Stimulated activated CD8-positive, alpha-beta memory T cell treated with anti-CD3 and anti-CD28 coated beads, Interleukin-2, amount 100 ng/mL, for 1 hour (primary cell): Measurements from ENCODE around the gene NUMA1.

ENCODE experiments used
- DNase-seq, 2 donors: peaks; one replicate each; pipeline ENCODE4 v3.0.0-alpha.2; 2020; ENCODE audit warnings: low read depth in 2 of 2

The NUMA1 gene

DNA sequence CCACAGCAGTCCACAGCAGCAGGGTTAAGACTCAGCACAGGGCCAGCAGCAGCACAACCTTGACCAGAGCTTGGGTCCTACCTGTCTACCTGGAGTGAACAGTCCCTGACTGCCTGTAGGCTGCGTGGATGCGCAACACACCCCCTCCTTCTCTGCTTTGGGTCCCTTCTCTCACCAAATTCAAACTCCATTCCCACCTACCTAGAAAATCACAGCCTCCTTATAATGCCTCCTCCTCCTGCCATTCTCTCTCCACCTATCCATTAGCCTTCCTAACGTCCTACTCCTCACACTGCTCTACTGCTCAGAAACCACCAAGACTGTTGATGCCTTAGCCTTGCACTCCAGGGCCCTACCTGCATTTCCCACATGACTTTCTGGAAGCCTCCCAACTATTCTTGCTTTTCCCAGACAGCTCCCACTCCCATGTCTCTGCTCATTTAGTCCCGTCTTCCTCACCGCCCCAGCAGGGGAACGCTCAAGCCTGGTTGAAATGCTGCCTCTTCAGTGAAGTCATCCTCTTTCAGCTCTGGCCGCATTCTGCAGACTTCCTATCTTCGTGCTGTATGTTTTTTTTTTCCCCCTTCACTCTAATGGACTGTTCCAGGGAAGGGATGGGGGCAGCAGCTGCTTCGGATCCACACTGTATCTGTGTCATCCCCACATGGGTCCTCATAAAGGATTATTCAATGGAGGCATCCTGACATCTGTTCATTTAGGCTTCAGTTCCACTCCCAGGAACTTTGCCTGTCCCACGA is 78.3 kb downstream of the NUMA1 start:
- DNase-seq, result no peak

DNA sequence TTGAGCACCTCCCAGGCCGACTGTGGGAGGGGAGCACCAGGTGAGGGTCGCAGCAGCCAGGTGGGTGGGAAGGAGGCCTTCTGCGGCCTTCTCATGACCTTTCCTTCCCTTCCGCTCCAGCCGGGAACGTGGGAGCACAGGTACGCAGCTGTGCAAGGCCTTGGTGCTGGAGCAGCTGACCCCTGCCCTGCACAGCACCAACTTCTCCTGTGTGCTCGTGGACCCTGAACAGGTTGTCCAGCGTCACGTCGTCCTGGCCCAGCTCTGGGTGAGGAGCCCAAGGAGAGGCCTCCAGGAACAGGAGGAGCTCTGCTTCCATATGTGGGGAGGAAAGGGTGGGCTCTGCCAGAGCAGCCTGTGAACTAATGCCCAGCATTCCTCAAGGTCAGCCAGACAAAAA is 79.1 kb downstream of the NUMA1 start:
- DNase-seq, result no peak

DNA sequence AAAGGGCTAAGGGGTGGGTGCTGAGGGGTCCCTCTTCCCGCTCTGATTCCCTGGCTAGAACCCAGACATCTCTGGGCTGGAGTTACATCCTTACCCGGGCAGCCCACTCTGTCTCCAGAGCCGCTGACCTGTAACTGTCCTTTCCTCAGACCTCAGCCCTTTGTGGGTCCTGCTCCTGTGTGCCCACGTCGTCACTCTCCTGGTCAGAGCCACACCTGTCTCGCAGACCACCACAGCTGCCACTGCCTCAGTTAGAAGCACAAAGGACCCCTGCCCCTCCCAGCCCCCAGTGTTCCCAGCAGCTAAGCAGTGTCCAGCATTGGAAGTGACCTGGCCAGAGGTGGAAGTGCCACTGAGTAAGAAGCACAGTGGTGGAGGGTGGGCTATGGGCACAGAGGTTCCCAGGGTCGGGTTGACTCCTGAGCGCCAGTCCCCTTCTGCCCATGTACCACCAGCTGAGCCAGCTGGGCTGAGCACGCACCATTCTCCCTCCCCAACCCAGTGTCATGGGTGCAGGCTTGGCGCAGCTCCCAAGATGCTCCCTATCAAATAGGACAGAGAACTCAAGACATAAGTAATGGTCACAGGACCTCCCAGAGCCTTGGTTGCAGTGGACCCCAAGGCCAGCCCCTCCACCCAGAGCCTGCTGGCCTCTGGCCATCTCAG is 80.0 kb downstream of the NUMA1 start:
- DNase-seq, result no peak

DNA sequence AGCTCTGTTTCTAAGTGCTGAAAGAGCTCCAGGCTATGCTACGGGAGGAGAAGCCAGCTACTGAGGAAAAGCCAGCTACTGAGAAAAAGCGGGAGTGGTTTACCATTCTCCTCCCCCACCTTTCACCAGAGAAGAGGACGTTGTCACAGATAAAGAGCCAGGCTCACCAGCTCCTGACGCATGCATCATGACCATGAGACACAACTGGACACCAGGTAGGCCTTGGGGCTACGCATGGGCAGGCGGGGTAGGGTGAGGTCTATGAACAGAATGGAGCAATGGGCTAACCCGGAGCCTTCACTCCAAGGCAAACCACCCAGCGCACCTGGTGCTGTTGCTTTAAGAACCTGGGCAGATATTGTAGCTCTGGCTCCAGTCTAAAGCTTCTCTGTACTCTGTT is 80.5 kb downstream of the NUMA1 start:
- DNase-seq, result no peak

DNA sequence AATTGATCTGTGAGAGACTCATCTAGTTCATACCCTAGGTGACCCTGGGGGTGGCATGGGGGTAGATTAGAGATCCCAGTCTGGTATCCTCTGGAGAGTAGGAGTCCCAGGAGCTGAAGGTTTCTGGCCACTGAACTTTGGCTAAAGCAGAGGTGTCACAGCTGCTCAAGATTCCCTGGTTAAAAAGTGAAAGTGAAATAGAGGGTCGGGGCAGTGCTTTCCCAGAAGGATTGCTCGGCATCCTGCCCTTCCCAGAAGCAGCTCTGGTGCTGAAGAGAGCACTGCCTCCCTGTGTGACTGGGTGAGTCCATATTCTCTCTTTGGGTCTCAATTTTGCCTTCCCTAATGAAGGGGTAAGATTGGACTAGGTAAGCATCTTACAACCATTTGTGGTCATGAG is 81.0 kb downstream of the NUMA1 start:
- DNase-seq, result no peak

DNA sequence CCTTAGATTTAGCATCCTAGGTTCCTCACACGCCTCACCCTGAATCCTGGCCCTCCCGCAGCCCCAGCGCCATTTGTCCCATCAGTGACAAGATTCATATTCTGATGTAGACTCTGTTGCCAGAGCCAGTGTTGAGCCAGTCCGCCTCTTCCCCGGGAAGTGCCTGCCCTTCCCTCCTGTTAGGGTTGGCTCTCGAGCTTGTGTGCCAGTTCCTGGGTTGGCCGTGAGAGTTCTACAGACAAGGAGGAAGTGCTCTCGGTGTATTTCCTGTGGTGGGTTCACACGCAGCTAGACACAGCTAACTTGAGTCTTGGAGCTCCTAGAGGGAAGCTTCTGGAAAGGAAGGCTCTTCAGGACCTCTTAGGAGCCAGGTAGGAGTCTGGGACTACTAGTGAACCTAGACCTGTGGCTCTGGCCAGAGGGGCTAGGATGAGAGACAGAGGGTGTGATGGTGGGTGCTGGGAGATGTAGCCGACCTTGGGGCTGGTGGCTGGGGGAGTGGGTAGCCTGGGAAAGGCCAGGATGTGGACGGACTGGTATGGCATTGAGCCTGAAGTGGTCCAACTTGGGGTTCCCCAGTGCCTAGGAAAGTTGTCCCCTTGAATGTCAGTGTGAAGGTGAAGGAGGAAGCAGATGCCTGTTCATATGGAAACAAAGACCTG is 81.6 kb downstream of the NUMA1 start, which contains the start of gene IL18BP:
TSS of gene IL18BP (plus strand) at position 261 of the 662 bp plus-strand sequence. CDS start 1,076 bp downstream, outside the sequence.
- no peak for DNase-seq

DNA sequence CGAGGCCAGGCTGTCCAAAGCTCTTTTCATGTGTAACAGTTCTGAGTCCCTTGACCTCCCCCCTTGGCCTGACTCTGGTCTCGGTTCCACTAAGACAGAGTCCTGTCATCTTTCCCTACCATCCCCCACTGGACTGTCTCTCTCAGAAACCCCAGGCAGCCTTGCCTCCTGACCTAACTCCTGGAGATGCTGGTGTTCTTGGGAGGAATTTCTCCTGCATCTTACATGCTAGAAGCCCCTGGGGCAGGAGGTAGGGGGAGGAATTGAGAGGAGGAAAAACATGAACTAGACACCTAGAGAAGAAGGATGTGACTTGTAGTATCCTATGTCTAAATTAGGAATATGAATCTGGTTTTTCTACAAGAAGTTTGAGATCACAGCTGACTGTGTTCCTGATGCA is 82.3 kb downstream of the NUMA1 start:
- no peak for DNase-seq

DNA sequence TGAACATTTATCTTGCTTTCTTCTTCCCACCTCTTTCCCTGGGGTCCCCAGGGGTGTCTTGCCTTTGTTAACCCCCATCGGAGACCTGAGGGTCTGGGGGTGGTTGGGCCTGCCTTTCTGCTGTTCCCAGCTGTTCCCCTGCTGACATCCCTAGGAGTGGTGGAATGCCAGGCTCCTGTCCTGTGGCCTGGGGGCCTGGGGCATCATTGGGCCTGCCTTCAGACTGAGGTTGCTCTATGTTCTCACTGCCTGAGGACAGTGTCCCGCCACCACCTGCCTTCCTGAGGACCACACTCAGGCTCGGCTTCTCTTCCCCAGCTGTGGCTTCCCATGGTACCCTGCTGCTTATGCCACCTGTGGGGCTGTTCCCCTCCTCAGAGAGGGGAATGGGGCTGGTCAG is 82.7 kb downstream of the NUMA1 start:
- DNase-seq, result no peak

DNA sequence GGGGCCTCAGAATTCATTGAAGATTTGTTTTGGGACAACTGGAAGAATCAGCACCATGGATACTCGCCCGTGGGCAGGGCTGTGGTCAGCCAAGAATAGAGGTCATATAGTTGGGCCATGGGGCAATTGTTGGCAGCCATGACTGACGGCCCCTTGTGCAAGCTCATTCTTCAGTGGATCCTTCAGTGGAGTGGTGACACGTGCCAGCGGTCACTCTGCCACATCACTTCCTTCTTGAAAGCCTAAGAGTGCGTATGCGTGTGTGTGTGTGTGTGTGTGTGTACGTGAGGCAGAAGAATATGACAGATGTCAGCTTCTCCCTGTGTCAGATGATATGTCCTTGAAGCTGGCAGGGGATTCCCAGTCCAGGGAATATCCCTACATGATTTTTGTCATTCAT is 83.4 kb downstream of the NUMA1 start:
- no peak for DNase-seq

DNA sequence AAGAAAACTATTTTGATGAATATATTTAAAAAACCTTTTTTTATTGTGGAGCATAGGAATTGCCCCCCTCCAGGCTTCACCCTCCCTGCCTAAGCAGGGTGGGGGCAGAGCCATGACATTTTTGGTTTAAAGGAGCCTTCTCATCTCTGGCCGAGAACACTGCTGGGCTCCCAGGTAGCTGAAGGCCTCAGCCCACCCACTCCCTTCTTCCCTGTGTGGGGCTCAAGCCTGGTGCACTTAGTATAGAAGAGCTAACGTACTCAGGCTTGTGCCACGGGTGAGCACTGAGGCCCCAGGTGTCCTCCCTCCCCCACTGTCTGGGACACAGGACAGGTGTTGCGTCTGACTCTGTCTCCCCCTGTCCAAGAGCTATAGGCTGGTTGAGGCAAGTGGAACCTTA is 83.8 kb downstream of the NUMA1 start:
- no peak for DNase-seq

DNA sequence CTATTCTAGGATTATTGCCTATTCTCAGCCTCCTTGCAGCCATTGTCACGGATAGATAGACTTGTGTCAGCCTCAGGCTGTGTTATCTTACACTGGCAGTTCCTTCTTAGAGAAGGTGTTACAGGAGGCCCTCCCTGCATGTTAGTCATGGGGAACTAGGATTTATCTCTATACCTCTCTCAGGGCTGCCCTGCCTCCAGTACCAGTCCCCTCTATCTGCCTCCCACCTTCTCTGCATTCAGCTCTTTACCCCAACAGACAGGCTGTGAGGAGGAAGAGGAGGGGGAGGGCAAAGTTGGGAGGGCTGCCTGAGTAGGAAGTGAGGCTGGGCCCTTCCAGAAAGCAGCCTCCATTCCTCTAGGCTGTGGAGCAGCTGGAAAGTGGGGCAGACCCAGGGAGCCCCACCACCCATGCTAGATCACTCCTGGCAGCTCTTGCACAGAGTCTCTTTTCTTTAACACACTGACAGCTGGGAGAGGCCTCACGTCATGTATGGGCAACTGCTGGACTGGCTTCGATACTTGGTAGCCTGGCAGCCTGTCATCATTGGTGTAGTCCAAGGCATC is 84.5 kb downstream of the NUMA1 start:
- no peak for DNase-seq

DNA sequence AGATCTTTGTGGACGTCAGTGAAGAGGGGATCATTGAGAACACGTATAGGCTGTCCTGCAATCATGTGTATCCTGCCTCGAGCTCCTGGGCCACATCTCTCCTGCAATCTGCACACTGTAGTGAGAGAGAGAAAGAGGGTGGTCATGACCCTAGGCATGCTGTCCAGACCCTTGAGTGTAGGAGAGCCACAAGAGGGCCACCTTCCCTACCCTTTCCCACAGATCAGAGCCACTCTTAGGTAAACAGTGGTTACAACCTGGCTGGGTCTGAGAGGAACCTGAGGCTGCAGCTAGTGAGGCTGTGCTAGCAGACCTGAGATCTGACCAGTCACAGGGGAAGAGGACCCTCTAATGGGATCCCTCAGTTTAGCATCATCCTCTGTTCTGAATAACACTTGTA is 85.6 kb downstream of the NUMA1 start:
- no peak for DNase-seq

DNA sequence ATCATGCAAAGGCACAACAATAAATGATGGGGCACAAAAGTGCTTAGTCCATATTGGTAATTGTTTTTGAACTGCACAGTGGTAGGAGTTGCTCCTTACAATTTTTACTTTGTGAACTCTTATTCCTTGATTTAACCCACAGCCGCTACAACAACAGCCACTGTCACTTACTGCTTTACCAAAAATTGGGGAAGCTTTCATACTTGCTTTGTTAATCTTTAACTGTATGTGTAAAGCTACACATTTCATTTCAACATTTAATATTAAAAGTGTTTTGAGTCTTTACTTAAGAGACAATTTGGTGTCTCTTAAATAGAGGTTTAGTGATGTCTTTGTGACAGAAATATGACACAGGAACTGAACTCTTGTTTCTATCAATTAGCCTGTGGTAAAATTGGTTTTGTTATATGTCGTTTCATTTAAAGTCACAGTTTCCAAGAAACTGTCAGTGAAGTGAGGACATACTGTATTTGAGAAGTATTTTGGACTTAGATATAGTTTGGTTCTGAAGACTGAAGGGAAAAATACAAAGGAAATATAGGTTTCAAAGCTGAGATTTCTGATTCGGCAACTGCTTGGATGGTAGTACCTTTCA is 88.1 kb downstream of the NUMA1 start:
- no peak for DNase-seq

DNA sequence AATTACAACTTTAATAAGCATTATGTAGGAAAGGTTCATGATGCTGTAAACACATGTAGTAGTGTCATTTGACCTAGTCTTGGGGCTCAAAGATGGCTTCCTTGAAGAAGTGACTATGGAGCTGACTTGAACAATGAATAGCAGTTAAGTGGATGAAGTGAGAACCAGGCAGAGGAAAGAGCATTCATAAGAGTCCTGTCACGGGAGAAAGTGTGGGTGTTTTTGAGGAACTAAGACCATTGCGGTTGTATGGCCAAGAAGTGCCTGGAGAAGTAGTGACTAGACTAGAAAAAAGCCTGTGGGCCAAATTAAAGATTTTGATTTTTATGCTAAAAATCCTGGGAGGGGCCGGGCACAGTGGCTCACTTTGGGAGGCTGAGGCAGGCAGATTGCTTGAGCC is 88.8 kb downstream of the NUMA1 start:
- DNase-seq, result no peak

DNA sequence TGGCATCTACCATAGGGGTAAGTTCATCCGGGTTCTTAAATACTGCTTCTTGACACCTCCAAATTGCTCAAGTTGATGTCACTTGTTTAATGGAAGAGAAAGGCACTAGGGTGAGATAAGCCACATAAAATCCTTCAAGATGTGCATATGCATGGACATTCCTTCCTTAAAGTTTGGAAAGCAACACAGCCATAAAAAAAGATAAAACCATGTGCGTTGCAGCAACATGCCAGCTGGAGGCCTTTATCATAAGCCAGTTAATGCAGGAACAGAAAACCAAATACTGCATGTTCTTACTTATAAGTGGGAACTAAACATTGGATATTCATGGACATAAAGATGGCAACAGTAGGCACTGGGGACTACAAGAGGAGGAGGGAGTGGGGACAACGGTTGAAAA is 89.6 kb downstream of the NUMA1 start:
- DNase-seq, result no peak

DNA sequence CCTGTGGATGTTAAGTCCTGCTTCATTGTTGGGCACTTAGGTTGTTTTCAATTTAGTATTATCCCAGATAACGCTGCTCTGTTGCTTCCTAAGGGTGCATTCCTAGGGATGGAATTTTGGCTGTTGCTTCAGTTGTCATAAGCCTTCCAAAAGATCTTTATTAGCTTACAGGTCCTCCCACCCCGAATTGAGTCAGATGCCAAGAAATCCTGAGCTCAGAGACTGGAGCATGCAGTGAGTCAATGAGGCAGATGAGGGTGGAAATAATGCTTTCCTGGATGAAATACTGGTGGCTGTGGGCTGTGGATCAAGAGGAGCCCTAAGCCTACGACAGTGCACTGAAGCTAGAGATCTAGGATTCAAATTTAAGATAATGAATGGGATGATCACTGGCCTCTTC is 92.3 kb downstream of the NUMA1 start:
- no peak for DNase-seq

DNA sequence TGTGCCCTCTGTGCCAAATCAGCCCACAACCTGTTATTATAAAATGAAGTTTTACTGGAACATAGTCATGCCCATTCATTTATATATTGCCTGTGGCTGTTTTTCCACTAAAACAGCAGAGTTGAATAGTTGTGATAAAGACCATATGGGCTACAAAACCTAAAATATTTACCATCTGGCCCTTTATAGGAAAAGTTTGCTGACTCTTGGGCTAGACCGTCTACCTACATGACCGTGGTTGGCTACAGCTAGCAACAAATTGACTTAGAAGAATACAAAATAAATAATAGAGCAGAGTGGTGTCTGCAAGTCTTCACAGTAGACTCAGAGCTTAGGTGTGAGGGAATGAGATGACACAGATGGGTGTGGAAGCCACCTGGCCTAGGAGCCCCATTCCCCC is 92.8 kb downstream of the NUMA1 start:
- no peak for DNase-seq

DNA sequence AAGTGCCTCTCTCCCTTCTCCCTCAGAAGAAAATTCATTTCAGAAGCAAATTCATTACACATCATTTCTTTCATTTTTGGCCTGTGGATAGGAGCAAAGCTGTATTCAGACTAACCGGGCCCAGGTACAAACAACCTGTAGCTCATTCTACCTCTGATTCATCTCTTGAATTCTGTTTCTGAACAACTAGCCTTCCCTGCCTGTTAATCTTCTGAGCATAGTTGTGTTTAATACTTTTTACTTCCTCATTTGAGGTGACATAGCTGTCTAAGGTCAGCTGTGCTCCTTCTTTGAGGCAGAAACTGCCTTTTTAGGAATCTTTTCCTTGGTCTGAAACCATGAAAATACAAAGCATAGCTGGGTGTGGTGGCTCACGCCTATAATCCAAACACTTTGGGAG is 94.2 kb downstream of the NUMA1 start:
- DNase-seq, result no peak

DNA sequence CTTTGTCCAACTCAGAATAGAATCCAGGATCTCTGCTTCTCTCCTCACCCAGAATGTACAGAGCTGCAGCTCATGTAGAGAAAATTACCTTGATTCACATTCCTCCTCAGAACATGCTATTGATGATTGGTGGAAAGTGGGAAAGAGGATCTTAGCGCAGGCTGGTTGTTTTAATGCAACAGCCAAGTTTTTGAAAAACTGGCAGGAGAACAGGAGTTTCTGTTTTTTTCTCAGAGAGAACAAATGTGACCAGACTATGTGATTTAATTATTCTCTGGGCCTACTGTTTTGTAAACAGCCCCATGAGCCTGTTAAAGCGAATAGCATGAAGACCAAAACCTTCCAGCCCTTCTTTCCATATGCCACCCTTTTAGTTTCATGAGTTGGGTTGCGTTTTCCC is 100.7 kb downstream of the NUMA1 start:
- no peak for DNase-seq

DNA sequence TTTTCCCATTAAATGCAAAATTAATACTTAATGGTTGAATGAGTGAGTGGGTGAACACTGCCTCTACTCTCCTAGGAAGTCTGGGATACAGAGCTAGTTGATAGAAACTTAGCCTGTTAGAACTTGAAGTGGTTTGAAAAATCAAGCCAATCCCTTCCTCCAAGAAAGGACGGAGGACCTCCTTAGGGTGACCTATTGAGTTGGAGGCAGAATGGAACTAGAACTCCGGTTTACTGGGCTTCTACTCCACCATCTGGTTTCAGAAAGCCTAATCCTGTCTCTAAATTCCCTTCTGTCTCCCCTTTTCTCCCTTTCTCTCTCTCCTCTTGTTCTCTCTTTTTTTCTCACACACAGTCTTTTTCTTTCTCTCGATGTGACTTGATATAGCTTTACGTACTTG is 101.2 kb downstream of the NUMA1 start:
- no peak for DNase-seq

DNA sequence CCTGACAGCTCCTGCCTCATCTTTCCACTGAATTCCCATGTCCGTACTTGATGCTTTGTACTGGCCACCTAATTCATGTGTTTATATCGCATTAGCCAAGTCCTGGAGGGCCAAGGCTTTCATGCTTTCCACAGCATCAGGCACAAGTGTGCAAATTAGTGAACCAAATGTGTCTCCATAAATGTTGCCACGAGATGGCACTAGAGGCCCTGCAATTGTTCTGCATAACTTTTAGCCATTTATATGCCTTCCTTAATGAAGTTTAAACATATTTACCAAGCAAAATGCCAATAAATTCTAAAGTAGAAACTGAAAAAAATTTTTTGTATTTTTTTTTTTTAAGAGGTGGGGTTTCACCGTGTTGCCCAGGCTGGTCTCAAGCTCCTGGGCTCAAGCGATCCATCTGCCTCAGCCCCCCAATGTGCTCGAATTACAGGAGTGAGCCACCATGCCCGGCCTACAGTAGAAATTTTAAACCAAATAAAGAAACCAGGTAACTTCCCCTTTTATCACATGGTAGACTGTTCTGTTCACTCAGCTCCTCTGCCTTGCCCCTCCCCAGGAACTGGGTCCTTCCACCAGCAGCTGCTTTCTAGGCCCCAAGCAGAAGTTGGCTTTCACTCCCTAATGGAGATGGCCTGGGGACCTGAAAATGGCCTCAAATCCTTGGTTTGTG is 102.5 kb downstream of the NUMA1 start:
- no peak for DNase-seq

DNA sequence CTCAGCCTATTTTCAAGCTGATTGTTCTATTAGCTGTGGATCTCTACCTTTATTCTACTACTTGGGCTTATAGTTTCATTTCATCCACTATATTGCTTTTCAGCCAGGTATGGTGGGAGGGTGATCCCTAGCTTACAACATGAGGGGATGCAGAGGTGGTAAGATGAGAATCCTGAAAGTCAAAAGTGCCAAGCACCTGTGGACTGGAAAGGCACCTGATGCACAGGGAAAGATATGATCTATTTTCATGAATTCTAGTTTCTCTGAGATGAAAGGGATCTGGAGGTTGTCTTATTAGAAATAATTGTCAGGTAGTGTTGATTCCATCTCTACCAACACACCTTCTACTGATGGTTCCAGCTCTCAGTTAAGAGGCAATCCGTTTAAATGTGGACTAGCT is 103.3 kb downstream of the NUMA1 start:
- DNase-seq, result no peak
